GM18867 (cell line): ENCODE data around the gene NEK10.

ENCODE experiments used
- ATAC-seq: cut with Tn5 transposase; IDR thresholded peaks from one replicate; pipeline ENCODE4 v1.9.1; 2021; ENCODE audit warnings: mild to moderate bottlenecking, moderate library complexity; ENCODE audit not compliant: unreplicated experiment

The NEK10 gene

DNA sequence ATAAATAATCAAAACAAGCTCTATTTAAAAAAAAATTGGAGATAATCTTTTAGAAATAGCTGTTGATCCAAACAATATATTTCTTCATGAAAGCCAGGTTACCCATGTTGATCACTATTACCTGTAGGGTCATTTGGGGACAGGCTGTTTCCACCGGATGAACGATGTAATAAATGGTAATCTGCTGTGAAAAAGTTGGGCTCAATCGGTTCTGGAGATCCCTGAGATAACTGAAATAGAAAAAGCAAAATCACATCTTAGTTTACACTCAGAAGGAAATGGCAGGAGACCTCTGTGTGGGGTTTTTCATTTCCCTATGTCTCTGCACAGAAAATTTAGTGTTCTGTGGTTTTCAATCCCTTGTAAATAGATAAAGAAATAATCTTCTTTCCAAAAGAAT, 249.5 kb downstream of the NEK10 start:
- no peak for ATAC-seq

DNA sequence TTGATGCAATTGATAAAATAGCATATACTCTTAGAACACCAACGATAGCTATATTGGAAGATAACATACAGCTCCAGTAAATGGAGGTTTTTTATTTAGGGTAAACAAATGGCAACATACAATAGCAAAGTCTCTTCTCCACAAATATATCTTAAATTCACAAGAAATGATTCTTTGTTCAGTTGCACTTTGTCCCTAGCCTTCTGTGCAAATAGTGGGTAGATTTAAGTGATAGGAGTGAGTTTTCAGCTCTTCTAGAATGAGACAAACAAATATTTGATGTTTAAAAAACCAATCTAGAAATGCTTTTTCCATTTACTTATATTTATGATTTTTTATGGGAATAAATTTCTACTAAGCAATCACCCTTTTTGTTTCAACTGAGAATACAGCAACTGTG, 253.8 kb downstream of the NEK10 start:
- ATAC-seq = no peak

DNA sequence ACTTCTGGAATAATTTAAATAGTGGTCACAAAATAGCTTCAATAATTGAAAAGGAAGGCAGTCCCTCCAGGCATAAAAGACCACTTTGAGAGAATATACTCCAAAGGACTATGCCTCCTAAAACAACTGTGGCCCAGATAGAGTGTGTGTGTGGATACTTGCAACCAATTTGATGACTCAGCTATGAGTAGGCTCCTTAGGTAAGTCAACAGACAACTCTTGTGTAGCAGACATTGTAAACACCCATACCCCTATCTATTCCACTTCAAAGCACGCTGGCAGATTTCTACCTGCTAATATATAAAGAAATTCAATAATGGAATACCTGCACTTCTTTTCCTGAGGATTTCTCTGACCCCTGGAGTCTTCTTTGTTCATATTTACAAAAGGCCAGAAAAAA, 254.5 kb downstream of the NEK10 start:
- no peak for ATAC-seq

DNA sequence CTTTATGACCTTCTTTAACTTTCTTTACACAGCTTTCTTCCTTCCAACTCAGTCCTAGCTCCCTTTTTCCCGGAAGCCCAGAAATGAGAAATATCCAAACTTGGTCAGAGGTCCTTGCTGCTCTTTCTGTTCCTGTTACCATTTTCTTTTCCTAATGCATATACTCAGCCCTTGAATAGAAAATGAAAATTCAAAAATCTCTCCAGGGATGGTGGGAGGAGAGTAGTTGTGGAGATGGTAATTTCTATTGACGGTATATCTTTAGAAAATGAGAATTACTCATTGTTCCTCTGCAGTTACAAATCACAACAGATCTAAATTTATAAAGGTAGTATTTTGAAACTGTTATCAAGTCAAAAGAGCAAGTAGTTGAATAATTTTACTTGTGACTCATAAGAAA, 255.1 kb downstream of the NEK10 start:
- no peak for ATAC-seq

DNA sequence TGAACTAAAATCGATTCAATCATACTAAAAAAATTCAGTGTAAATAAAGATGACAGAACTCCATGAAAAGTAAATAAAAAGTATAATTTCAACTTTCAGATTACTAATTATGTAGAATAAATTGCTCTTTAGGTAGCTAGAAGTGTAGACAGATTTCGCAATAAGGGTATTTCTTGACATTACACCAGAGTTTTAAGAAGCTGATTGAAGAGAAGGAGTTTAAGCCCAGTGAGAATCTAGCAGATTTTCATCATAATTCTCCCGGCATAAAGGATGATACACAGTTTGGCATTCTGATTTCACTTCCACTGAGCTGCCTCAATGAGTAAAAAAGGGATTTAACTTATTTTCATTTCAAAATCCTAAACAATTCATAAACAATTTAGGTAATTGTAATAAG, 259.2 kb downstream of the NEK10 start:
- ATAC-seq = no peak

DNA sequence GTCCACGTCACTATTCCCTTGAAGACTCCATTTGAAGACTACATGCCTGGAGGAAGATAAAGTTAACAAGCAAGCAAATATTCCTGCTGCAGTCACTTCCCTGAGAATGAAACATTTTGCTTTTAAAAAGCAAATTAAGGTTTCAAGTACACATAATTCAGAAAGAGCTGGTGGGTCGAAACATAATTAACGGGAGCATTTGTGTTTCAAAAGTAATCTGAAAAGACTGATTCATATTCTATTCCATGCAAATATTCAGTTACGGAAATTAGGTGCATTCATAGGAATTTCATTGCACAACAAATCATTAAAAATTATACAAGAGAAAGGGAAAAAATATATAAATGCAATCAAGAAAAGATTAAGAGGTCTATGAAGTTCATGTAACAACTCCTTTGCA, 260.9 kb downstream of the NEK10 start:
- ATAC-seq = no peak

DNA sequence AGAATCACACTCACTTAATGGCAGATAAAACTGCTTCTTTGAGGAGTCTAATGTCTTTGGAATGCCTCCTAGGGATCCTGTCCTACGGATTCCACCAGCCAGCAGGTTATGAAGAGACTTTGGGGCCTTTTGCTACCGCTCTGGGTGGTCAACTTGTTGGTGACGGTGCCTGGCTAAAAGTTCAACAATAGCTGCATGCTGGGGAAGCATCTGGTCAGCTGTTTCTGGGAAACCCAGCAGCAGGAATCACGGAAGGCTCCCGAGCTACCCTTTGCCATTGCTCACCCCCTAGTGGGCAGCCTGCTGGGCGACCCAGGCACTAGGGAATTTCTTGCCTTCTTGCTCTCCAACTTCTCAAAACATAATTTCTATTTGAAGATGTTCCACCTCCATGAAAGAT, 263.3 kb downstream of the NEK10 start:
- no peak for ATAC-seq

DNA sequence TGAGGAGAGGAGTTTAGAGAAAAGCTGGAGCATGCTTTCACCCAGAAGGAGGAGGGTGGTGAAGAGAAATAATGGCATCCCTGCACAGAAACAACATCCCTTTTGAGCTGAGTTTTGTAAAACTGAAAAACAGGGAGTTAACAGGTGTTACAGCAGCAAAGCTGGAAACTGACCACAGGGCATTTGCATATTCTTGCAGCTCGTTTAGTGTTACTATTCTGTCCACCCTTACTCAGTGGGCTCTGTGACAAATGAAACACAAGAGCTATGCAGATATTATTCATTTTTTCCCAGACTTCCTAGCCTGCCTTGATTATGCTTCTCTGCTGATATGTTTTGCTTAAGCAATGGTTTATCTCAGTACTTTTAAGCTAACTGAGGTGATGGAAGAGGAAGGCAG, 272.0 kb downstream of the NEK10 start:
- no peak for ATAC-seq

DNA sequence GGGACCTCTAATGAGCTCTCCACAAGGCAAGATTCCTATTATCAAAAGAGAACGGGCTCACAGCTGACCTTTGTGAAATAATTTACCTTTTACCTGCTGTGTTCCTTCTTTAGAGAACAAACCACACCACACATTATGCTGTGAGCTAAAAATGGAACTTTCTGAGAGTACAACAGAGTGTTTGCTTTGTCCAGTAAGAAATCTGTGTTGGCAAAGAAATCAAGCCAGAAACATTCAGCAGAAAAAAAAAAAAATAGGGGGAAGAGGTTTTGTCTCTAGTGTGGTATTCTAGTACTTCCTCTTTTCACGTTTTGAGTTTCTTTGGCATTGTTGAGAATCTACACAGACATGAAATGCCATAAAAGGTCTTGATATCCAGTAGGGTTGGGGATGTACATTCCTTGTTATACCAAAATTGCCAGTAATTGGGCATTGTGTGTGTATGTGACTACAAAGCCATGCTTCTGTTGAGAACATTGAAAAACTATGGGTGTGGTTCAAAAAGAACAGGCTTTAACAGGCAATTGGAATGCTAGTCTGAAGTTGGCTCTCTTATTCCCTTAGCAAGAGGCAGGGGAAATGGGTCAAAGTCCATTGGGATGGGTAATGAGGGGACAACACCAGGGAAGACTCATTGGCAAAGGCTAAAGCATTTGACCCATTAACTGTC, 273.5 kb downstream of the NEK10 start:
- ATAC-seq = no peak

DNA sequence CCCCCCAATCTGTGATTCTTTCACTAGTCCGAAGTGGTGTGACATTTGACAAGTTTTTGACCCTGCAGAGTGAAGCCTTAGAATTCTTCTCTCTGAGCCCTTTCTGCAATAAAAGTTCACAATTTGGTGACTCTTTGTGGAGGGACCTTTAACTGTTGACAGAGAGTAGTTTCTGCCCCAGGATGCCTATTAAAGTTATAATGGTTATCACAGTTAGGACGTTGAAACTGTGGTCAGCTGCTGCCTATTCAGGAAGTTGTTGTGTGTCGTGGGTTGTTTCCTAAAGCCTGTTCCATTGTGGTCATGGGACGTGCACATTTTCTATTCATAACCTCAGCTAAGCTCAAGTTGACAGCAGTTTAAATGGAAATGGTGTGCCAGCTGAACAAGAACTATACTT, 274.5 kb downstream of the NEK10 start:
- no peak for ATAC-seq

DNA sequence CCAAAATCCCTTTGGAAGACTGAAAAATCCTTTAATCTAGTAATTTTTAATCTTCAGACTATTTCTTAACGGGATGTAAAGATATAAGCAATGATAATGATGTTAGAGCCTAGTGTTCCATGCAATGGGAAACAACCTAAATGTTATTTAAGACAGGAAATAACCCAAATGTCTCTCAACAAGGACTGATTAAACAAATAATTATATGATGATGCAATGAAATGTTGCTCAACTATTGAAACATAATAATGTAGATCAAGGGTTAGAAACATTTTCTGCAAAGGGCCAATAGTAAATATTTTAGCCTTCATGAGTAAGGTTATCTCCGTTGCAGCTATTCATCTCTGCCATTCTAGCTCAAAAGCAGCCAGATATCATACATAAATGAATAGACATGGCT, 275.4 kb downstream of the NEK10 start:
- no peak for ATAC-seq

DNA sequence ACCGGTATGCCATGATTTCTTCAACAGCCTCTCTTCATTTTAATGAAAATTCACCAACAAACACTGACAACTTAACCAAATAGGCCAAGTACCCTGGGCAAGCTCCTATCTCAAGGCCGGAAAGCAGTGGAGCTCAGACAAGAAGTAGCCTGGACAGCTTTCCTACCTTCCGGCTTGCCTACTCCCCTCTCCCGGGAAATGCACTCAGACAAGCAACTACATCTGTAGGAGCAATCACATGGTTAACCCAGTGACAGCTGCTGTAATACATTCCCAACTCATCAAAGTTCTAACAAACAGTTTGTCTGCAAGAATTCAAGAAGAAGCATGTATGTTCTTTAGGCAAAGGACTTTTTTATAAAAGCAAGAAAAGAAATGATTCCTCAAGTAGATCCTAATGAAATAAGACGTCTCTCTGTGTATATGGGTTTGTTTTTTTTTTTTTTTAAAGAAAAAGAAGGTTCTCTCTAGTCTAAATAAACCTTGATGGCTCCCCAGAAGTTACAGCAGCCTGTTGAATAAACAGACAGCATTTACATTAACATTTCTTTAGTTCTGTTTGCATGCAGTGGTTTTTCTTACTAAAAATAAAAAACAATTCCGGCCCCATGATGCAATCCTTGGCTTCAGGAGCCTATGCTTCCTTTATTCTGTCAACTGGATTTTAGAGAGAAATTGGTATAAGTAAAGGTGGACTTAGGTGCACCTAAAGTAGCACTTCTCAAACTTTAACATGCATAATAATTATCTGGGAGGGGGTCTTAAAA, 278.7 kb downstream of the NEK10 start:
- no peak for ATAC-seq

DNA sequence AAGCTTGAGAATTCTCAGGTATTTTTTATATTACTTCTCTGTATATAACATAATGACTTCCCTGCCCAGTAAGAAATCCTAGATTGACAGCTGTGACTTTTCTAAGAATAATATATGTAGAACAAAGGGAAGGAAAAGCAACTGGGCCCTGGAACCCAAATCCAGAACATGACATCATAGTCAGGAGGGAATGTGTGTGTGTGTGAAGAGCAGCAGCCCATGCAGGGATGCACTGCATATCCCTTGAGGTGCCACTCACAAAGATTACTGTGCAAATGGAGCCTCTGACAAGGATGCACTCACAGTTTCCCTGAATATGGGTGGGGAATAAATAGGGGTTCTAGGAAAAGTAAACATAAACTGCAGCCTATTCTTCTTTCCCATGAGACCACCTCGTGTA, 279.5 kb downstream of the NEK10 start:
- ATAC-seq = no peak

DNA sequence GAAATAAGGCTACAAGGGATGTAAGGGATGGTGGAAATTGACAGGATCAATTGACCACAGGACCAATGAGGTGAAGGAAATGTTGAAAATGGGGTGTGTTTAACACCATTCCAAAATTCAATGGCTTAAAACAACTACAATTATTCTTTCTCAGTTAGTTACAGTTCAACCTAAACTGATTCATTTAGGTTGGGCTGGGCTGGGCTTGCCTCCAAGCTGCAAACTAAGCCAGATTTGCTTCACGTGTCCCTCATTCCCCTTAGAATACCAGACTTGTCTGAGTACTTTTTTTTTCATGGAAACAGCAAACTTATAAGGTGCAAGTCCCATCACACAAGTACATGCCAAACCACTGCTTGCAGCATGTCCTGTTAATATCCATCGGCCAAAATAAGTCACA, 280.1 kb downstream of the NEK10 start:
- no peak for ATAC-seq

DNA sequence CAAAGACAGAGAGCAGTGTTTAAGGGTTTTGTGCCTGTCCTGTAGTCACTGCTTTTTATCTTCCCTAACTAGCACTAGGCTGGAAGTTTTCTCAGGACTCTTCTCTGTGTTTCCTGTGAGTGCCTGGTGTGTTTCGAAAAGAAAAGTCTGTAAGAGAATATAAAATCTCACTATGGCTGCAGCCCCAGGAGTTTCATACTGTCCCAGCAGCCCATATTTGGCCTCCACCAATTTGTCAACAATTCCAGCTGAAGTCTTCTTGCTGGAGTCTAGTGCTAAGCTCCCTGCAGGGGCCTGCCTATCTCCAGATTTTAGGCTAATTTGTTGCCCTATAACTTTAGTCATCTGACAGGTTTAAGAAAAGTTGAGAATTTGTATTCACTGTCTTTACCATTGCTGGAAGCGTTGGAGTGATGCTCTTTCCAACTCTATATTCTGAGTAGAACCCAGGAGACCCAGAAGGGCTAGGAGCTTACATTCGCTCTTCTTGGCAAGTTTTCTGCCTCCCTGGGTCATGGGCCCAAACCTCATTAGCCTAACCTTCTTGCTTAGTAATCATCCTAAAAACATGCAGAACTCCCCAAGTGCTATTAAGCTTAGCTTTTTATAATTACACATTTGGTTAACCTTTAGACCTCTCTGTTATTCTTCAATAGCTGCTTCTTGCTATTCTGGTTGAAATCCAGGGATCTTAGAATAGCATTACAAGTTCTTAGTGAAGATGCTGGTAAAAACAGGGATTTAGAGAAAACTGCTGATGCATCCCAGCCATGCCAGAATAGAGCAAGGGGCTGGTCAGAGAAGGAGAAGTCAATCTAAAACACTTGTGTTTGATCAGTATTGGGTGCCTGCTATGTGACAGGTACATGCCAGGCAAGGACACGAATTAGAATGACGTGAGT, 283.1 kb downstream of the NEK10 start:
- ATAC-seq = no peak

DNA sequence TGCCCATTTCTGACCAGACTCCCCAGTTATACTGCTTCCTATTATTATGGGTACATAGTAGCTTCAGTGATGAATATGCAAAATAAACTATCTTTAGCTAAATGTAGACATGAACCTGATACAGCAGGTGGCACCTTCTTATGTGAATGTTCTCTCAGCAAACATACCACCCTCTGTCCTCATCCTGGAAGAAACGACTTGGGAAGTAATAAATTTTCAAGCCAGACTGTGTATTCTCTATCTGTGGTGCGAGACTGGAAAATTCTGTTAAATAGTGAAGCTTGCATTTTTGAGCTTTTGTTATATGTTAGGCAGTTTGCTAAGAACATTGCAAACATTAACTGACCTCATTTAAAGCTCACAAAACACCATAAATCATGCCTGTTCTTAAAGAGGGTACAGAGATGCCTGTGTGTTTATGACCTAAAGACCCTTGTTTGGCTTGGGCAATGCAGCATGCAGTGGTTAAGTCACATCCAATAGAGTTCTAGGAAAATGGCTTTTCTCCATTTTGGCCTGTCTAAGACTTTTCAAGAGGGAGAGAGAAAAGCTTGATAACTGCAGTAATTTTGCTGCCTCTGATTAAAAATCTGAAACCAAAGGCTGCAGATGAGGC, 287.1 kb downstream of the NEK10 start:
- no peak for ATAC-seq

DNA sequence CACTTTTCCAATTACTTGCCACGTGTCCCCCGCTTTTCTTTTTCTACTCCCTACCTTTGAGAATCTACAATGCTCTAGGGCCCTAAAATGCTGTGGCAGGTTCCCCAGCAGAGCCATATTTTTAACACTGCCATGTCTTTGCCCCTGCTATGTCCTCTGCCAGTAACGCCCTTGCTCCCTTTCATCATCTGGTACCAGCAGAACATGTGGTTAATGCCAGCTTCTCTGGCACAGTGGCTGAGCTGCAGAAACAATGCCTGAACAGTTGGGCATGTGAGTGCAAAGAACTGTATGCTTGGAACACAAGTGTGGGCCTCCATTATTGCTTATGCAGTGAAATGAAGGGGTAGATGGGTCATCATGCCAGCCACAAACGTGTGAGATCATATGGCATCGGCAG, 287.6 kb downstream of the NEK10 start:
- no peak for ATAC-seq

DNA sequence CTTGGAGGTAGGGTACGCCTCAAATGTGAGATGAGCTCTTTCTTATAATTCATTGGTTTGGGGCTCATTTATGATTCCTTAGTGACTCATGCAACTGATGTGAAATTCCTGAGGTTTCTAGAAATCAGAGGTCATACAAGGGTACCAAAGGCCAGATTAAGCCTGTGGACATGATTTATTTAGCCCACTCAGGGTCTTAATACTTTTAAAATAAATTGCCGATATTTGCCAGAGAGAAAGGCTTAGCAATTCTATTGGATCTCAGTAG, 289.0 kb downstream of the NEK10 start:
- no peak for ATAC-seq

DNA sequence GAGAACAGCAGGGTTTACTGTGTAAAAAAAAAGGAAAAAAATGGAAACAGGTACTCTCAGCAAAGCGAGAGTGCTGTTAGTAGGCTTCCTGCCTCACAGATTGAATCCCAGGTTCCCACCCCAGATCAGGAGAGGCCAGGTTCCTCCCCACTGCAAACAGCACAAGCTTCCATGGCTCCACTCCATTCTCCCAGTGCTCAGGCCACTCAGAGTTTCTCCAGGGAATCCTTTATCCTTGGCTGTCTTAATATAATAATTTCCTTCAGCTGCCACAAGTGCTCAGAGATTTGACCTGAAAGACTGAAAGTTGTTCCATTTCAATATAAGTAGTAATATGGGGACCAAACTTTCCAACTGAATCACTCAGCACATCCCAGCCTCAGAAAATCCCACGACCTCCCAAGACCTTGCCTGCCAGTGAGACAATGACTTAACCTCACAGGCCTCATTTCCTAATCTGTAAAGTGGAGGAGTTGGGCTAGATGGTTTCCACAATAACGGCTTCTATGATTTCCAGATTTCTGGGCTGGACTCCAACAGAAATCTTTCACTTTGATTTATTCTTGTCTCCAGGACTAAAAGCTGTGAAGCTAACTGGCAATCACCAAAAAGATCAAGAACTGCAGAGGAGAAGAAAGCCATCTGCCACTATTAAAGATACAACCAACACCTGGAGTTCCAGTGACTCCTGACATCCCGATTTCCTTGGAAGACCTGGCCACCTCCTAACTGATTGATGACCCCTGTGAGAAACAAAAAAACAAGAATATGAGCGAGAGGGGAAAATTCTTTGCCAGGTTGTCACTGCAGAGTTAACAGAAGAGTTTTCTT, 289.5 kb downstream of the NEK10 start:
- ATAC-seq = no peak

DNA sequence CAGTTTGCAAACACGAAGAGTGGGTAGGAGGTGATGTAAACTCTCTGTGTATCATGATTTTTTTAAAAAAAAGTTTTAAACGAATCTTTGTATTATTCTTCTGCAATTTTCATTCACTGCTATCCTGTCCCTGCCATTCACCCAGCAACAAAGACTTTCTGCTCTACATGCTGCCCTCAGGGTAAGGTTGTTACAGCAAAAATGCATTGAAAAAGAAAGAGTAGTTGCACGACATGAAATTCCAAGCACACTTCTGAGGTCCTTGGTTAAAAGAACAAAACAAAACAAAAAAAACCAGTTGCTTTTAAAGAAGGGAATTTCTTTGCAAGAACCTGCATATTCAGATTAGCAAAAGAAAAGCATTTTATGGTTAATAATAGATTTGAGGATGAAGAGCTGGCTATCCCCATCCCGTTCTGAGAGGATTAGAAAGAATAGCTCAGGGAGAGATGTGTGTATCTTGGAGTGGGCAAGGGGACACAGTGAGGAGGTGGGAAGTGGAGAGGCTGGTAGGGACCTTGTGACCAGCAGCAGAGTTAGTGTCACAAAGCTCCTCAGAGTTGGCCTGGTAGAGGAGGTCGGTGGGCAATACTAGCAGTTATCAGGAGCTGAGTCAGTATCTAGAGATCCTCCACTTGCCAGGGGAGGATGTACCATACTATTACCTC, 290.8 kb downstream of the NEK10 start:
- no peak for ATAC-seq
